GM12878 (cell line): ENCODE results near the gene EXOC4. TPM values are rescaled to one million over a fixed set of nuclear protein-coding genes. Genes with fewer than 3 reads are reported as not detected.

Experiments
- ATAC-seq: fragments of 200-7000 bp; cut with Tn5 transposase; 3 replicates; pipeline ENCODE4 v1.9.1; 2020; ENCODE audit warnings: mild to moderate bottlenecking, moderate library complexity
- BruUV-seq: library from RNA; stranded (reverse); fragments of 400-500 nt; replicated peaks from 2 replicates; lab custom pipeline; 2021; lab: Mats Ljungman, UMichigan
- CTCF ChIA-PET: fragments of 300-600 bp; sonication (Branson Sonifier 250); formaldehyde crosslinking; extraction: SDS; loops from one replicate; lab custom pipeline; 2021; ENCODE audit warnings: inconsistent platforms; lab: Yijun Ruan, JAX
- POLR2A ChIA-PET: fragments of 350-600 bp; formaldehyde crosslinking; extraction: SDS; loops from one replicate; lab custom pipeline; 2021; ENCODE audit warnings: inconsistent platforms; lab: Charles Lee
- RAD21 ChIA-PET: fragments of 300-600 bp; sonication (Branson Sonifier 250); formaldehyde crosslinking; loops from one replicate; lab custom pipeline; 2023; ENCODE audit warnings: antibody characterized with exemption; ENCODE audit not compliant: unreplicated experiment; lab: Charles Lee
- SMC1A ChIA-PET: fragments of 300-600 bp; sonication (Branson Sonifier 250); formaldehyde crosslinking; loops from one replicate; lab custom pipeline; 2023; ENCODE audit not compliant: unreplicated experiment, uncharacterized antibody; lab: Charles Lee
- DNase-seq: peaks from one replicate; pipeline ENCODE4 v3.0.0-alpha.2; 2011; ENCODE audit warnings: low read depth, low spot score
- FAIRE-seq: peaks from 3 replicates; lab custom pipeline; 2011; peaks lifted over from hg19 to GRCh38; lab: Jason Lieb, UNC
- H2AFZ ChIP-seq: 2 replicates; pipeline ENCODE4 v1.6.0; 2011; ENCODE audit warnings: low read depth, low read length, control low read depth; ENCODE audit not compliant: control insufficient read depth
- H3K27ac ChIP-seq: 2 replicates; pipeline ENCODE4 v1.5.1; 2011; ENCODE audit warnings: control low read depth; ENCODE audit not compliant: control insufficient read depth, insufficient read depth
- H3K27me3 ChIP-seq, 2 experiments: replicated peaks in 1 of 2; 2 replicates each; pipeline versions ENCODE4 v1.6.0 to v1.6.1; 2011; ENCODE audit warnings: low read length in 1 of 2; ENCODE audit not compliant: control insufficient read depth in 2 of 2, insufficient read depth in 2 of 2
- H3K36me3 ChIP-seq, 2 experiments: 2 replicates each; pipeline ENCODE4 v1.5.1; 2011; ENCODE audit warnings: low read length in 1 of 2; ENCODE audit not compliant: control insufficient read depth in 2 of 2, insufficient read depth in 2 of 2
- H3K4me1 ChIP-seq: 2 replicates; pipeline ENCODE4 v1.6.1; 2011; ENCODE audit warnings: mild to moderate bottlenecking, low read length, moderate library complexity, mixed read lengths; ENCODE audit not compliant: control insufficient read depth, insufficient read depth
- H3K4me2 ChIP-seq: 2 replicates; pipeline ENCODE4 v1.6.0; 2011; ENCODE audit warnings: control low read depth; ENCODE audit not compliant: control insufficient read depth, insufficient read depth
- H3K4me3 ChIP-seq: fragments of 200-600 bp; sonication (generic); 2 replicates; pipeline ENCODE4 v1.5.1; 2016
- H3K79me2 ChIP-seq: 2 replicates; pipeline ENCODE4 v1.6.0; 2011; ENCODE audit warnings: low read length; ENCODE audit not compliant: control insufficient read depth, insufficient read depth
- H3K9ac ChIP-seq: 2 replicates; pipeline ENCODE4 v1.8.0; 2011; ENCODE audit warnings: low read length, control low read depth, mixed read lengths; ENCODE audit not compliant: control insufficient read depth, insufficient read depth
- H3K9me3 ChIP-seq: replicated peaks from 3 replicates; pipeline ENCODE4 v1.5.1; 2011; ENCODE audit warnings: mild to moderate bottlenecking, low read length; ENCODE audit not compliant: control insufficient read depth, insufficient read depth
- H4K20me1 ChIP-seq: 2 replicates; pipeline ENCODE4 v1.6.0; 2011; ENCODE audit not compliant: control insufficient read depth, insufficient read depth
- BACH1 ChIP-seq: fragments of 450-650 bp; IDR thresholded peaks from 2 replicates; pipeline ENCODE4 v1.6.1; 2017; ENCODE audit warnings: mild to moderate bottlenecking, borderline replicate concordance
- BHLHE40 ChIP-seq, 2 experiments: fragments of 450-650 bp in 1 of 2; IDR thresholded peaks; 2 replicates each; pipeline ENCODE4 v1.6.1; 2011 to 2017; ENCODE audit warnings: low read depth in 2 of 2, borderline replicate concordance in 1 of 2, improper control_type of control experiment in 1 of 2, low read length in 1 of 2, mild to moderate bottlenecking in 1 of 2
- CEBPB ChIP-seq, 2 experiments: fragments of 150-350 bp in 1 of 2; IDR thresholded peaks; 2 replicates each; pipeline ENCODE4 v1.6.1; 2012 to 2014; ENCODE audit warnings: low read depth in 2 of 2, low read length in 2 of 2, borderline replicate concordance in 1 of 2, inconsistent platforms in 1 of 2
- ETV6 ChIP-seq, 2 experiments: fragments of 450-650 bp in 1 of 2; IDR thresholded peaks in 1 of 2; conservative IDR thresholded peaks in 1 of 2; 2 replicates each; pipeline ENCODE4 v1.6.1; 2014; ENCODE audit warnings: antibody characterized with exemption in 1 of 2, borderline replicate concordance in 1 of 2, low read depth in 1 of 2, mild to moderate bottlenecking in 1 of 2, moderate library complexity in 1 of 2
- KDM1A ChIP-seq: fragments of 200-600 bp; sonication (generic); IDR thresholded peaks from 2 replicates; pipeline ENCODE4 v1.6.1; 2016; ENCODE audit warnings: borderline replicate concordance
- MYB ChIP-seq: fragments of 150-350 bp; IDR thresholded peaks from 2 replicates; pipeline ENCODE4 v1.6.1; 2014; ENCODE audit warnings: mild to moderate bottlenecking, low read depth, low read length, borderline replicate concordance
- NFIC ChIP-seq: IDR thresholded peaks from 2 replicates; pipeline ENCODE4 v1.6.1; 2012; ENCODE audit warnings: low read depth, mild to moderate bottlenecking, inconsistent platforms, low read length, moderate library complexity
- NFXL1 ChIP-seq: fragments of 450-650 bp; IDR thresholded peaks from 2 replicates; pipeline ENCODE4 v1.6.1; 2017; ENCODE audit warnings: antibody characterized with exemption, mild to moderate bottlenecking, borderline replicate concordance
- NR2C1 ChIP-seq: fragments of 450-650 bp; IDR thresholded peaks from 2 replicates; pipeline ENCODE4 v1.6.1; 2017; ENCODE audit warnings: antibody characterized with exemption, mild to moderate bottlenecking, moderate library complexity
- NR2F1 ChIP-seq: fragments of 450-650 bp; conservative IDR thresholded peaks from 2 replicates; pipeline ENCODE4 v1.6.1; 2017; ENCODE audit warnings: mild to moderate bottlenecking
- PAX8 ChIP-seq: fragments of 450-650 bp; IDR thresholded peaks from 2 replicates; pipeline ENCODE4 v1.6.1; 2017; ENCODE audit warnings: mild to moderate bottlenecking, moderate library complexity
- PML ChIP-seq: IDR thresholded peaks from 2 replicates; pipeline ENCODE4 v1.6.1; 2012; ENCODE audit warnings: low read length, inconsistent platforms
- RB1 ChIP-seq: fragments of 450-650 bp; formaldehyde crosslinking; IDR thresholded peaks from 2 replicates; pipeline ENCODE4 v1.6.1; 2017; ENCODE audit warnings: mild to moderate bottlenecking, borderline replicate concordance
- RELA ChIP-seq: fragments of 450-650 bp; IDR thresholded peaks from 2 replicates; pipeline ENCODE4 v1.8.0; 2014; ENCODE audit warnings: borderline replicate concordance; ENCODE audit not compliant: partially characterized antibody
- SPI1 ChIP-seq: IDR thresholded peaks from 2 replicates; pipeline ENCODE4 v1.6.1; 2011; ENCODE audit warnings: low read depth, mild to moderate bottlenecking, low read length, moderate library complexity, borderline replicate concordance; ENCODE audit not compliant: insufficient read depth
- TAF1 ChIP-seq: IDR thresholded peaks from 2 replicates; pipeline ENCODE4 v1.6.1; 2011; ENCODE audit warnings: mild to moderate bottlenecking, low read depth, low read length, borderline replicate concordance
- WGBS: methylation state at CpG from one replicate; pipeline ENCODE4 v1.1.6; 2016; ENCODE audit warnings: low lambda C conversion rate; ENCODE audit not compliant: insufficient replicate concordance, insufficient coverage; ENCODE audit errors: missing lambda C conversion rate; 5-methylcytosine and 5-hydroxymethylcytosine counted together
- in situ Hi-C: fragments of 300-500 bp; cut with MboI; formaldehyde crosslinking; loops from 9 replicates; pipeline ENCODE4 v1.14.3; 2018; ENCODE audit warnings: mixed read lengths
- intact Hi-C: fragments of 100-400 bp; cut with micrococcal nuclease; formaldehyde crosslinking; loops from one replicate; pipeline ENCODE4 v1.14.2; 2022; ENCODE audit not compliant: unreplicated experiment
- polyA plus RNA-seq, 11 experiments: library from polyadenylated mRNA; depleted of rRNA in 4 of 11; unstranded in 6 of 11; stranded (reverse) in 5 of 11; fragments of >200 nt; fragmentation: Nextera tagmentation in 4 of 11; fragmentation: Illumina TruSeq in 1 of 11; extraction: Ambion mirVana in 4 of 11; extraction: Trizol in 1 of 11; gene quantifications; 1 replicate in 1 of 11; 2 replicates in 10 of 11; pipeline versions ENCODE4 v1.2.1 to v1.2.3, GENCODE V29; 2011 to 2016; ENCODE audit warnings: inconsistent platforms in 2 of 11, missing spikeins in 2 of 11, low read depth in 1 of 11
- total RNA-seq, 4 experiments: library from RNA; depleted of rRNA in 3 of 4; stranded (reverse); fragments of >200 nt in 3 of 4; fragmentation: Illumina TruSeq in 1 of 4; extraction: Trizol in 1 of 4; gene quantifications; 2 replicates each; pipeline versions ENCODE4 v1.2.1 to v1.2.3, GENCODE V29; 2013 to 2021
- TF ChIP-seq, protein P1 (sequence below): fragments of 450-650 bp; formaldehyde crosslinking; IDR thresholded peaks from 2 replicates; pipeline ENCODE4 v1.5.0; 2022; ENCODE audit warnings: mild to moderate bottlenecking, missing genetic modification characterization
- TF ChIP-seq, protein P2 (sequence below): fragments of 450-650 bp; IDR thresholded peaks from 2 replicates; pipeline ENCODE4 v1.6.1; 2016; ENCODE audit warnings: mild to moderate bottlenecking
- TF ChIP-seq, protein P3 (sequence below): IDR thresholded peaks from 2 replicates; pipeline ENCODE4 v1.6.1; 2012; ENCODE audit warnings: low read depth, low read length, improper control_type of control experiment

EXOC4 gene
- total and polyA plus RNA-seq, 10 of the 15 experiments (the other 5 are each of a cell fraction or from before 2014, with no cell fraction given): 13.2 to 44.5 (median 29.6) TPM

DNA sequence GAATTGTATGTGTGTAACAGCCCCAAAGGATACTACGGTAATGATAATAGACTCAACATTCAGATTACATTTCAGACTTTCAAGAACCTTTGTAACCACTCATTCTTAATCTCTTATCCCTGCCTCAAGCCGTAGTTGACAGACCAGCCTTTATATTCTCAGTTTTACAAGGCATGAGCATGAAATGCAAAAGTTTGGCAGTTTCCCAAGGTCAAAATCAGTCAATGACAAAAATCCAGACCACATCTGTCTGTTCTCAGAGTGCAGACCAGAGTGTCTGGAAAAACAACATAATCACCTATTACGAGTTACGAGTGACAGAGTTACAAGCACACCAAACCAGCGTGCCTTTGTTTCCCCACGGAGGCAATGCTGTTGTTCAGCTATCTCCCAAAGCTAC, 695.7 kb downstream of the EXOC4 start (continued):
- TF ChIP-seq SPI1: no peak
- no peak for TF ChIP-seq PML

DNA sequence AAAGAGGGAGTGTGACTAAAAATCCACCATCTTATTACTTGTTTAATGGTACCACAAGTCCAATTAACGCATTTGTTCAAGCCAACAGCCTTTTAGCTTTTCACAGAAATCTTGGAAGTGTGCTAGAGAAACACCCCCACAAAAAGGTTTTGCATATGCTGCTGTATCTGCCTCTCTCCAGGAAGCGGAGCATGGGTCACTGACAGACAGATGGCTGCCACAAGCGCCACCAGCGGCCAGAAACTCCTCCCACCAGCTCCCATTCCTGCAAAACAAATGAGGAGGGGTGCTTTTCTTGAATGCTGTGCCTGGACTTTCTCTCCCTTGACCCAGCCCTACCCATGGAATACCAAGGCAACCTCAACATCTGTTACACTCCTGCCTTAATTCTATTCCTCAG, 698.0 kb downstream of the EXOC4 start:
- H3K4me3 ChIP-seq: no peak overlapping the region
- intact Hi-C loops: no loop called here
- BruUV-seq: no TSS peak
- no peaks in the 10 kb centered on the region for H3K79me2 ChIP-seq
- TF ChIP-seq RELA (no peak), RB1 (no peak), ETV6 (conservative IDR thresholded peaks at IDR 0.05 in 1 of 2, IDR thresholded peaks at IDR 0.05 in 1 of 2; ENCODE audit: borderline replicate concordance in 1 of 2, low read depth in 1 of 2) (no peak), NFIC (no peak), MYB (no peak), NFXL1 (no peak), TAF1 (no peak), KDM1A (no peak), NR2C1 (no peak), CEBPB (IDR thresholded peaks at IDR 0.05; ENCODE audit: borderline replicate concordance in 1 of 2, low read depth in 2 of 2, low read length in 2 of 2) (no peak), PAX8 (no peak), BHLHE40 (IDR thresholded peaks at IDR 0.05; ENCODE audit: borderline replicate concordance in 1 of 2, low read depth in 2 of 2, low read length in 1 of 2) (no peak), NR2F1 (no peak), BACH1 (no peak)
- TF ChIP-seq, protein P1, sequence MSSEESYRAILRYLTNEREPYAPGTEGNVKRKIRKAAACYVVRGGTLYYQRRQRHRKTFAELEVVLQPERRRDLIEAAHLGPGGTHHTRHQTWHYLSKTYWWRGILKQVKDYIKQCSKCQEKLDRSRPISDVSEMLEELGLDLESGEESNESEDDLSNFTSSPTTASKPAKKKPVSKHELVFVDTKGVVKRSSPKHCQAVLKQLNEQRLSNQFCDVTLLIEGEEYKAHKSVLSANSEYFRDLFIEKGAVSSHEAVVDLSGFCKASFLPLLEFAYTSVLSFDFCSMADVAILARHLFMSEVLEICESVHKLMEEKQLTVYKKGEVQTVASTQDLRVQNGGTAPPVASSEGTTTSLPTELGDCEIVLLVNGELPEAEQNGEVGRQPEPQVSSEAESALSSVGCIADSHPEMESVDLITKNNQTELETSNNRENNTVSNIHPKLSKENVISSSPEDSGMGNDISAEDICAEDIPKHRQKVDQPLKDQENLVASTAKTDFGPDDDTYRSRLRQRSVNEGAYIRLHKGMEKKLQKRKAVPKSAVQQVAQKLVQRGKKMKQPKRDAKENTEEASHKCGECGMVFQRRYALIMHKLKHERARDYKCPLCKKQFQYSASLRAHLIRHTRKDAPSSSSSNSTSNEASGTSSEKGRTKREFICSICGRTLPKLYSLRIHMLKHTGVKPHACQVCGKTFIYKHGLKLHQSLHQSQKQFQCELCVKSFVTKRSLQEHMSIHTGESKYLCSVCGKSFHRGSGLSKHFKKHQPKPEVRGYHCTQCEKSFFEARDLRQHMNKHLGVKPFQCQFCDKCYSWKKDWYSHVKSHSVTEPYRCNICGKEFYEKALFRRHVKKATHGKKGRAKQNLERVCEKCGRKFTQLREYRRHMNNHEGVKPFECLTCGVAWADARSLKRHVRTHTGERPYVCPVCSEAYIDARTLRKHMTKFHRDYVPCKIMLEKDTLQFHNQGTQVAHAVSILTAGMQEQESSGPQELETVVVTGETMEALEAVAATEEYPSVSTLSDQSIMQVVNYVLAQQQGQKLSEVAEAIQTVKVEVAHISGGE (CRISPR knock-in tag): no peak
- TF ChIP-seq, protein P2, sequence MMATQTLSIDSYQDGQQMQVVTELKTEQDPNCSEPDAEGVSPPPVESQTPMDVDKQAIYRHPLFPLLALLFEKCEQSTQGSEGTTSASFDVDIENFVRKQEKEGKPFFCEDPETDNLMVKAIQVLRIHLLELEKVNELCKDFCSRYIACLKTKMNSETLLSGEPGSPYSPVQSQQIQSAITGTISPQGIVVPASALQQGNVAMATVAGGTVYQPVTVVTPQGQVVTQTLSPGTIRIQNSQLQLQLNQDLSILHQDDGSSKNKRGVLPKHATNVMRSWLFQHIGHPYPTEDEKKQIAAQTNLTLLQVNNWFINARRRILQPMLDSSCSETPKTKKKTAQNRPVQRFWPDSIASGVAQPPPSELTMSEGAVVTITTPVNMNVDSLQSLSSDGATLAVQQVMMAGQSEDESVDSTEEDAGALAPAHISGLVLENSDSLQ: no peak
- TF ChIP-seq, protein P3, sequence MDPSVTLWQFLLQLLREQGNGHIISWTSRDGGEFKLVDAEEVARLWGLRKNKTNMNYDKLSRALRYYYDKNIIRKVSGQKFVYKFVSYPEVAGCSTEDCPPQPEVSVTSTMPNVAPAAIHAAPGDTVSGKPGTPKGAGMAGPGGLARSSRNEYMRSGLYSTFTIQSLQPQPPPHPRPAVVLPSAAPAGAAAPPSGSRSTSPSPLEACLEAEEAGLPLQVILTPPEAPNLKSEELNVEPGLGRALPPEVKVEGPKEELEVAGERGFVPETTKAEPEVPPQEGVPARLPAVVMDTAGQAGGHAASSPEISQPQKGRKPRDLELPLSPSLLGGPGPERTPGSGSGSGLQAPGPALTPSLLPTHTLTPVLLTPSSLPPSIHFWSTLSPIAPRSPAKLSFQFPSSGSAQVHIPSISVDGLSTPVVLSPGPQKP: no peak
- TF ChIP-seq, all 136 proteins: peak for 0
- in situ Hi-C loops: no loop called here
- Histone ChIP-seq H3K9ac (no peak overlapping the region), H3K27me3 (no peaks in the 10 kb centered on the region), H4K20me1 (no peaks in the 10 kb centered on the region), H2AFZ (no peak overlapping the region), H3K27ac (no peak overlapping the region), H3K36me3 (no peaks in the 10 kb centered on the region), H3K4me1 (no peaks in the 10 kb centered on the region), H3K9me3 (no peaks in the 10 kb centered on the region; the same call in 2 of the 3 replicates), H3K4me2 (no peak overlapping the region)
- DNase-seq (no peak), ATAC-seq (no peak), FAIRE-seq (no peak)
- ChIA-PET SMC1A (no interaction called here), CTCF (no interaction called here), POLR2A (no interaction called here), RAD21 (no interaction called here)
- 95% methylated on average over 4 of the region's 4 CpGs for WGBS
